Panc1 (cell line): ENCODE measurements around the gene IL11. TPM values are rescaled to one million over a fixed set of nuclear protein-coding genes. Genes with fewer than 3 reads are reported as not detected.

ENCODE experiments used
- ATAC-seq: fragments of 200-7000 bp; cut with Tn5 transposase; 2 replicates; pipeline ENCODE4 v1.9.1; 2020; ENCODE audit warnings: mild to moderate bottlenecking, moderate library complexity
- BruUV-seq: library from RNA; stranded (reverse); fragments of 400-500 nt; replicated peaks from 2 replicates; lab custom pipeline; 2021; lab: Mats Ljungman, UMichigan
- CTCF ChIA-PET: fragments of 300-600 bp; sonication (Branson Sonifier 250); formaldehyde crosslinking; loops from one replicate; lab custom pipeline; 2022; ENCODE audit warnings: antibody characterized with exemption; lab: Charles Lee
- POLR2A ChIA-PET: fragments of 300-600 bp; sonication (Branson Sonifier 250); formaldehyde crosslinking; loops from one replicate; lab custom pipeline; 2022; ENCODE audit warnings: antibody characterized with exemption; lab: Charles Lee
- DNase-seq: peaks from one replicate; pipeline ENCODE4 v3.0.0-alpha.2; 2010; ENCODE audit warnings: low read depth, low spot score
- H3K27ac ChIP-seq: 2 replicates; pipeline ENCODE4 v1.5.1; 2011; ENCODE audit warnings: mild to moderate bottlenecking, low read length, inconsistent platforms
- H3K27me3 ChIP-seq: fragments of 200-500 bp; sonication (Bioruptor generic); 2 replicates; pipeline ENCODE4 v1.6.0; 2014; ENCODE audit warnings: low read length, inconsistent platforms; ENCODE audit not compliant: control insufficient read depth, insufficient read depth
- H3K36me3 ChIP-seq: fragments of 200-500 bp; sonication (Bioruptor generic); 2 replicates; pipeline ENCODE4 v1.5.1; 2014; ENCODE audit warnings: inconsistent platforms, mild to moderate bottlenecking, low read length, moderate library complexity; ENCODE audit not compliant: control insufficient read depth, insufficient read depth
- H3K4me1 ChIP-seq: 2 replicates; pipeline ENCODE4 v1.5.1; 2011; ENCODE audit warnings: inconsistent platforms, mild to moderate bottlenecking, low read length, moderate library complexity; ENCODE audit not compliant: control insufficient read depth, insufficient read depth
- H3K4me3 ChIP-seq, 2 experiments: 2 replicates each; pipeline ENCODE4 v1.5.1; 2011 to 2012; ENCODE audit warnings: low read depth in 2 of 2, low read length in 2 of 2, mild to moderate bottlenecking in 2 of 2, inconsistent platforms in 1 of 2, moderate library complexity in 1 of 2
- H3K9me3 ChIP-seq: fragments of 200-500 bp; sonication (Bioruptor generic); 2 replicates; pipeline ENCODE4 v1.5.1; 2014; ENCODE audit warnings: low read depth, mild to moderate bottlenecking, inconsistent platforms, low read length, moderate library complexity; ENCODE audit not compliant: control insufficient read depth, insufficient read depth
- POLR2AphosphoS5 ChIP-seq: IDR thresholded peaks from 2 replicates; pipeline ENCODE4 v1.6.1; 2012; ENCODE audit warnings: mild to moderate bottlenecking, low read depth, low read length, moderate library complexity
- SIN3A ChIP-seq: IDR thresholded peaks from 2 replicates; pipeline ENCODE4 v1.6.1; 2012; ENCODE audit warnings: low read depth, mild to moderate bottlenecking, low read length, moderate library complexity, borderline replicate concordance; ENCODE audit not compliant: insufficient read depth
- TCF7L2 ChIP-seq: IDR thresholded peaks from 2 replicates; pipeline ENCODE4 v1.6.1; 2011; ENCODE audit warnings: mild to moderate bottlenecking, low read depth, low read length, inconsistent platforms
- in situ Hi-C: cut with HindIII; loops from 2 replicates; pipeline ENCODE4 v1.10.0; 2016; ENCODE audit warnings: low sequenced_read_pairs, low pct_unique_long_range_greater_than_20kb
- intact Hi-C: fragments of 100-400 bp; cut with micrococcal nuclease; formaldehyde crosslinking; loops from one replicate; pipeline ENCODE4 v1.10.0; 2022; ENCODE audit not compliant: unreplicated experiment
- total RNA-seq: library from RNA; stranded (reverse); gene quantifications from one replicate; pipeline ENCODE4 v1.2.1, GENCODE V29; 2021; ENCODE audit not compliant: unreplicated experiment
- TF ChIP-seq, protein P1 (sequence below), 2 experiments: IDR thresholded peaks; 2 replicates each; pipeline ENCODE4 v1.6.1; 2011 to 2012; ENCODE audit warnings: low read depth in 2 of 2, control low read depth in 1 of 2, low read length in 1 of 2, mild to moderate bottlenecking in 1 of 2, moderate library complexity in 1 of 2; ENCODE audit not compliant: insufficient read depth in 1 of 2
- TF ChIP-seq, protein P2 (sequence below): fragments of 450-650 bp; IDR thresholded peaks from 2 replicates; pipeline ENCODE4 v1.5.1; 2017; ENCODE audit warnings: mild to moderate bottlenecking

The IL11 gene
- total RNA-seq, 1 experiment from 2014 or later = 4.4 TPM

DNA sequence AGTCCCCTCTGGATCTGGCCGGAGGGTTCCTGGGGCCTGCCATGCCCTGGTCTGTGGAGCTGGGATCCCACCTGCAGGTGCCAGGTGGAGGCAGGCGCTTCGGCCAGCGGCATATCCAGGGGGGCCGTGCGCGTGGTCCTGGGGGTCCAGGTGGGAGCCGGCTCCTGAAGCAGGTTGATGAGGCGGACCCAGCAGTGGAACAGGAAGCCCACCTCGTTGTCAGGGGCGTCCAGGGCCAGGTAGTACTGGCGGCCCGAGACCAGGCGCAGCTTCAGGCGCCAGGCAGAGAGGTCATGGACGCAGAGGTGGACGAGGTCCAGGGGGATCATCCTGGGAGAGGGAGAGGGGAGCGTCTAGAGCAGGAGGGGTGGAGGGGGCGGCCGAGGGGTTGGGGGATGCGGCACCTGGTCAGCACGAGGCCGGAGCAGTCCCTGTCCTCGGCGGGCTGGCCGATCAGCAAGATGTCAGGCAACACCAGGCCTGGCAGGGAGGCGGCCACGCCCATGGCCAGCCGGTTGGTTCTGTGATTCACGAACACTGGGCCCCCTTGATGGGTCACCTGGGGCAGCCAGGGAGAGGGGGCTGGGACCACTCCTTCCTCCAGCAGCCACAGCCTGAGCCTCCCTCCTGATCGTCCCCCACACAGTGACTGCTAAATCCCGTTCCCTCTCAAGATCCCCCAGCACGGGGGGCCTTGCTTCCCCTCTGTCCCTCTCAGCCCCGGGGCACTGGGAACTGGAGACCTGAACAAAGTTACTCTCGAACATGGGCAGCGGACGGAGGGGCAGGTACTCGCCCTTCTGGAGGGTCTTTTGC lies 7.9 kb downstream of the IL11 start:
- H3K27me3 ChIP-seq = no peaks in the 10 kb centered on the region
- peaks cover 5% of the 10 kb centered on the region; the same call in 1 of the 2 replicates for H3K4me1 ChIP-seq
- CTCF ChIA-PET = no interaction called here
- H3K4me3 ChIP-seq = no peak overlapping the region
- POLR2A ChIA-PET = no interaction called here
- BruUV-seq = no TSS peak
- in situ Hi-C loops = no loop called here
- H3K36me3 ChIP-seq = no peaks in the 10 kb centered on the region
- ATAC-seq = no peak
- no peaks in the 10 kb centered on the region for H3K9me3 ChIP-seq
- no peak overlapping the region for H3K27ac ChIP-seq
- TF ChIP-seq POLR2AphosphoS5 = no peak
- TF ChIP-seq, protein P1, sequence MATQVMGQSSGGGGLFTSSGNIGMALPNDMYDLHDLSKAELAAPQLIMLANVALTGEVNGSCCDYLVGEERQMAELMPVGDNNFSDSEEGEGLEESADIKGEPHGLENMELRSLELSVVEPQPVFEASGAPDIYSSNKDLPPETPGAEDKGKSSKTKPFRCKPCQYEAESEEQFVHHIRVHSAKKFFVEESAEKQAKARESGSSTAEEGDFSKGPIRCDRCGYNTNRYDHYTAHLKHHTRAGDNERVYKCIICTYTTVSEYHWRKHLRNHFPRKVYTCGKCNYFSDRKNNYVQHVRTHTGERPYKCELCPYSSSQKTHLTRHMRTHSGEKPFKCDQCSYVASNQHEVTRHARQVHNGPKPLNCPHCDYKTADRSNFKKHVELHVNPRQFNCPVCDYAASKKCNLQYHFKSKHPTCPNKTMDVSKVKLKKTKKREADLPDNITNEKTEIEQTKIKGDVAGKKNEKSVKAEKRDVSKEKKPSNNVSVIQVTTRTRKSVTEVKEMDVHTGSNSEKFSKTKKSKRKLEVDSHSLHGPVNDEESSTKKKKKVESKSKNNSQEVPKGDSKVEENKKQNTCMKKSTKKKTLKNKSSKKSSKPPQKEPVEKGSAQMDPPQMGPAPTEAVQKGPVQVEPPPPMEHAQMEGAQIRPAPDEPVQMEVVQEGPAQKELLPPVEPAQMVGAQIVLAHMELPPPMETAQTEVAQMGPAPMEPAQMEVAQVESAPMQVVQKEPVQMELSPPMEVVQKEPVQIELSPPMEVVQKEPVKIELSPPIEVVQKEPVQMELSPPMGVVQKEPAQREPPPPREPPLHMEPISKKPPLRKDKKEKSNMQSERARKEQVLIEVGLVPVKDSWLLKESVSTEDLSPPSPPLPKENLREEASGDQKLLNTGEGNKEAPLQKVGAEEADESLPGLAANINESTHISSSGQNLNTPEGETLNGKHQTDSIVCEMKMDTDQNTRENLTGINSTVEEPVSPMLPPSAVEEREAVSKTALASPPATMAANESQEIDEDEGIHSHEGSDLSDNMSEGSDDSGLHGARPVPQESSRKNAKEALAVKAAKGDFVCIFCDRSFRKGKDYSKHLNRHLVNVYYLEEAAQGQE (IDR thresholded peaks at IDR 0.05; ENCODE audit: insufficient read depth in 1 of 2, low read depth in 2 of 2, low read length in 1 of 2) = no peak
- no peak for TF ChIP-seq SIN3A
- TF ChIP-seq, protein P2, sequence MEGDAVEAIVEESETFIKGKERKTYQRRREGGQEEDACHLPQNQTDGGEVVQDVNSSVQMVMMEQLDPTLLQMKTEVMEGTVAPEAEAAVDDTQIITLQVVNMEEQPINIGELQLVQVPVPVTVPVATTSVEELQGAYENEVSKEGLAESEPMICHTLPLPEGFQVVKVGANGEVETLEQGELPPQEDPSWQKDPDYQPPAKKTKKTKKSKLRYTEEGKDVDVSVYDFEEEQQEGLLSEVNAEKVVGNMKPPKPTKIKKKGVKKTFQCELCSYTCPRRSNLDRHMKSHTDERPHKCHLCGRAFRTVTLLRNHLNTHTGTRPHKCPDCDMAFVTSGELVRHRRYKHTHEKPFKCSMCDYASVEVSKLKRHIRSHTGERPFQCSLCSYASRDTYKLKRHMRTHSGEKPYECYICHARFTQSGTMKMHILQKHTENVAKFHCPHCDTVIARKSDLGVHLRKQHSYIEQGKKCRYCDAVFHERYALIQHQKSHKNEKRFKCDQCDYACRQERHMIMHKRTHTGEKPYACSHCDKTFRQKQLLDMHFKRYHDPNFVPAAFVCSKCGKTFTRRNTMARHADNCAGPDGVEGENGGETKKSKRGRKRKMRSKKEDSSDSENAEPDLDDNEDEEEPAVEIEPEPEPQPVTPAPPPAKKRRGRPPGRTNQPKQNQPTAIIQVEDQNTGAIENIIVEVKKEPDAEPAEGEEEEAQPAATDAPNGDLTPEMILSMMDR = no peak
- TF ChIP-seq TCF7L2 = no peak
- intact Hi-C loops = no loop called here
- no peak for DNase-seq

DNA sequence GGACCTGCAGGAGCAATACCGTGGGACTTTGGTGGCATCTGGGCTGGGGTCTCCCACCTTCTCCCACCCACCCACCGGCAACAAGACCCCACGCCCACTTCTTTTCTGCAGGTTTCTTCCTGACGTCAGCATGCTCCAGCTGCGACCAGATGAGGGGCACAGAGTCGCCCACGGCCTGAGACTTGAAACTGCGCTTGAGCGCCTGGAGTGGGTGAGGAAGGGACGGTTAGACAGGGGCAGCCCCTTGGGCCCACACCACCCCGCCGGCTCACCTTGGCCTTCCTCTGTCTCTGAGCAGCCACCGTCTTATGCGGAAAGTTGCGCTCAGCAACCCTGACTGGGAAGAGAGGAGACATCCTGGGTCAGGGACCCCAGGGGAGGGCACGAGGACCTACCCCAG lies 9.4 kb downstream of the IL11 start:
- Histone ChIP-seq H3K36me3 (no peaks in the 10 kb centered on the region), H3K9me3 (no peaks in the 10 kb centered on the region), H3K4me1 (peaks cover 5% of the 10 kb centered on the region; the same call in 1 of the 2 replicates), H3K4me3 (no peak overlapping the region), H3K27me3 (no peaks in the 10 kb centered on the region), H3K27ac (no peak overlapping the region)
- in situ Hi-C loops = no loop called here
- no TSS peak for BruUV-seq
- intact Hi-C loops = no loop called here
- DNase-seq = no peak
- ChIA-PET POLR2A (no interaction called here), CTCF (interaction anchor here (0.6 kb wide), 1 partner anchor 13 kb away, joined by 6 read pairs; no protein-coding TSS in a partner anchor)
- ATAC-seq = 0 out of 2 replicates have a peak, but pooled peaks have one; percentile 5
- TF ChIP-seq, protein P2 = no peak
- TF ChIP-seq POLR2AphosphoS5 (no peak), SIN3A (no peak), TCF7L2 (no peak)
- TF ChIP-seq, protein P1 (IDR thresholded peaks at IDR 0.05; ENCODE audit: insufficient read depth in 1 of 2, low read depth in 2 of 2, low read length in 1 of 2) = no peak
